CD4-positive, alpha-beta memory T cell (primary cell): ENCODE data around the gene ATRNL1. TPM values are rescaled to one million over a fixed set of nuclear protein-coding genes. Genes with fewer than 3 reads are reported as not detected.
"Not testable (repeated sequence)": the region's sequence is repeated elsewhere in the genome, so short reads cannot be mapped to it uniquely, and the experiment has no call there.

Experiments used
- CTCF ChIA-PET: fragments of 350-600 bp; sonication (Branson Sonifier 250); formaldehyde crosslinking; loops from one replicate; lab custom pipeline; 2021; ENCODE audit warnings: inconsistent platforms; ENCODE audit not compliant: partially characterized antibody; lab: Charles Lee
- POLR2A ChIA-PET: fragments of 350-600 bp; sonication (Branson Sonifier 250); formaldehyde crosslinking; loops from one replicate; lab custom pipeline; 2021; ENCODE audit not compliant: partially characterized antibody; lab: Charles Lee
- DNase-seq, 5 donors: peaks; one replicate each; pipeline versions ENCODE4 v3.0.0 to v3.0.0-alpha.2; 2020 to 2022; ENCODE audit warnings: mixed read lengths in 1 of 5
- H3K27ac ChIP-seq: one replicate; pipeline ENCODE4 v1.7.0; 2013; ENCODE audit warnings: low read depth, low read length
- H3K27me3 ChIP-seq: 2 replicates; pipeline ENCODE4 v1.7.0; 2013; ENCODE audit warnings: mild to moderate bottlenecking, low read length, moderate library complexity; ENCODE audit not compliant: insufficient read depth
- H3K36me3 ChIP-seq: 2 replicates; pipeline ENCODE4 v1.7.0; 2013; ENCODE audit warnings: mild to moderate bottlenecking, low read length, moderate library complexity; ENCODE audit not compliant: insufficient read depth
- H3K4me1 ChIP-seq: 2 replicates; pipeline ENCODE4 v1.7.0; 2013; ENCODE audit warnings: mild to moderate bottlenecking, low read length, moderate library complexity; ENCODE audit not compliant: insufficient read depth
- H3K4me3 ChIP-seq, 2 donors: one replicate each; pipeline ENCODE4 v1.7.0; 2013; ENCODE audit warnings: low read length in 2 of 2, mild to moderate bottlenecking in 1 of 2
- H3K9me3 ChIP-seq, 2 donors: one replicate each; pipeline ENCODE4 v1.7.0; 2013; ENCODE audit warnings: low read length in 2 of 2, control low read depth in 1 of 2; ENCODE audit not compliant: control insufficient read depth in 1 of 2
- H3K27ac Mint-ChIP-seq, 7 donors: one replicate each; pipeline ENCODE4 v1.8.0; 2020 to 2021; ENCODE audit warnings: mixed read lengths in 7 of 7, mild to moderate bottlenecking in 6 of 7, inconsistent platforms in 3 of 7, moderate library complexity in 3 of 7
- H3K27me3 Mint-ChIP-seq, 2 donors: one replicate each; pipeline ENCODE4 v1.8.0; 2020 to 2021; ENCODE audit warnings: mixed read lengths in 2 of 2
- H3K36me3 Mint-ChIP-seq, 2 donors: one replicate each; pipeline ENCODE4 v1.8.0; 2020 to 2021; ENCODE audit warnings: mixed read lengths in 2 of 2, inconsistent platforms in 1 of 2, mild to moderate bottlenecking in 1 of 2
- H3K4me1 Mint-ChIP-seq, 4 donors: one replicate each; pipeline ENCODE4 v1.8.0; 2020 to 2021; ENCODE audit warnings: mixed read lengths in 4 of 4, mild to moderate bottlenecking in 1 of 4
- H3K4me3 Mint-ChIP-seq, 8 donors: one replicate each; pipeline ENCODE4 v1.8.0; 2020 to 2021; ENCODE audit warnings: mixed read lengths in 8 of 8, mild to moderate bottlenecking in 7 of 8, moderate library complexity in 6 of 8, inconsistent platforms in 3 of 8
- H3K9me3 Mint-ChIP-seq, 8 donors: one replicate each; pipeline ENCODE4 v1.8.0; 2020 to 2021; ENCODE audit warnings: mixed read lengths in 8 of 8, mild to moderate bottlenecking in 5 of 8, inconsistent platforms in 3 of 8, moderate library complexity in 1 of 8
- intact Hi-C: fragments of 100-400 bp; cut with micrococcal nuclease; formaldehyde crosslinking; loops from one replicate; pipeline ENCODE4 v1.15.1; 2023
- polyA plus RNA-seq, 2 donors: library from polyadenylated mRNA; unstranded; fragments of 300-500 nt; fragmentation: Illumina TruSeq; gene quantifications; one replicate each; pipeline ENCODE4 v1.2.3, GENCODE V29; 2021
- total RNA-seq, 2 experiments: library from RNA; stranded (reverse); gene quantifications; one replicate each; pipeline ENCODE4 v1.2.3, GENCODE V29; 2021

The ATRNL1 gene
- total and polyA plus RNA-seq, 4 experiments from 2014 or later, result 0.23 to 0.50 TPM; not detected in 2

DNA sequence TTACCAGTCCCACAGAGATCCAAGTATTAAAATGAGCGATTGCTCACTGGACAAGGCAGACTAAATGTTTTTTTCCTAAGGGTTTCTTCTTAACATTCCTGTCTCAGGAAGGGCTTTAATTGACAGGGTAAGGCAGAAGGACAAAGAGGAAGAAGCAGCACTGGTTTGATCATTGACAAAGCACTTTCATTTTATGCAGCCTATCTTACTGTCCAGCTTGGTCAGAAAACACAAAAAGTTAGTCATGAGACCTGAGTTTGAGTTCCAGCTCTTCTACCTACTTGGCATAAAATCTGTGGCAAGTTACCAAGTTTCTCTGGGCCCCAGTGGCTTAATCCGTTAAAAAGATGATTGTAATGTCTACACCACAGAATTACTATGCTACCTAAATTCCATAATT is 721.4 kb downstream of the ATRNL1 start:
- no peak overlapping the region for H3K27ac ChIP-seq
- no peaks in the 10 kb centered on the region for H3K9me3 ChIP-seq
- Mint-ChIP-seq H3K9me3 (peaks cover 0 to 11% (median under 1%) of the 10 kb centered on the region in 8 donors), H3K27ac (no peak overlapping the region), H3K4me1 (no peaks in the 10 kb centered on the region), H3K27me3 (no peaks in the 10 kb centered on the region), H3K4me3 (no peak overlapping the region), H3K36me3 (no peaks in the 10 kb centered on the region)
- H3K27me3 ChIP-seq, result no peaks in the 10 kb centered on the region
- CTCF ChIA-PET, result no interaction called here
- H3K4me1 ChIP-seq, result no peaks in the 10 kb centered on the region
- intact Hi-C loops, result no loop called here
- POLR2A ChIA-PET, result no interaction called here
- no peak overlapping the region for H3K4me3 ChIP-seq
- DNase-seq, result no peak
- no peaks in the 10 kb centered on the region for H3K36me3 ChIP-seq

DNA sequence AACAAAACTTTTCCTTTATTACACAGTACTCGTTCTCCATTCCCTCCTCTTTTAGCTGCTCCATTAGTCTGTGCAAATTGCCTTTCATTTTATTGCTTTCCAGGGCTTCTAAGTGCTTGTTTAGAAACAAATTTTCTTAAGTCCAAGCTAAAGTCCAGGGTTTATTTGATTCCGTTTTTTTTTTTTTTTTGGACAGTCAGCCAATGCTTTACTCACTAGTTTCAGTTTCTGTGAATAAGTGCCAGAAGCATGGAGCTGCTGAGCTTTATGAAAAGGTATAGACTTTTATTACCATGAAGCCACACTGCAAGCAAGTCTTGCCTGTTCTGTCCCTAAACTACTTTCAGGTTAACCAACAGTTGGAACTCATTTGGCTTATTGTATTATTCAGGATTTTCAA is 724.8 kb downstream of the ATRNL1 start:
- H3K27ac Mint-ChIP-seq, result no peak overlapping the region
- Histone ChIP-seq H3K36me3 (no peaks in the 10 kb centered on the region), H3K4me3 (no peak overlapping the region), H3K4me1 (no peaks in the 10 kb centered on the region), H3K27me3 (no peaks in the 10 kb centered on the region), H3K9me3 (no peaks in the 10 kb centered on the region), H3K27ac (no peak overlapping the region)
- H3K9me3 Mint-ChIP-seq, result peaks cover 0 to 22% (median 8%) of the 10 kb centered on the region in 8 donors
- POLR2A ChIA-PET, result no interaction called here
- H3K4me3 Mint-ChIP-seq, result no peak overlapping the region
- CTCF ChIA-PET, result no interaction called here
- intact Hi-C loops, result no loop called here
- DNase-seq, result no peak
- no peaks in the 10 kb centered on the region for H3K4me1 Mint-ChIP-seq
- no peaks in the 10 kb centered on the region for H3K27me3 Mint-ChIP-seq
- H3K36me3 Mint-ChIP-seq, result no peaks in the 10 kb centered on the region

DNA sequence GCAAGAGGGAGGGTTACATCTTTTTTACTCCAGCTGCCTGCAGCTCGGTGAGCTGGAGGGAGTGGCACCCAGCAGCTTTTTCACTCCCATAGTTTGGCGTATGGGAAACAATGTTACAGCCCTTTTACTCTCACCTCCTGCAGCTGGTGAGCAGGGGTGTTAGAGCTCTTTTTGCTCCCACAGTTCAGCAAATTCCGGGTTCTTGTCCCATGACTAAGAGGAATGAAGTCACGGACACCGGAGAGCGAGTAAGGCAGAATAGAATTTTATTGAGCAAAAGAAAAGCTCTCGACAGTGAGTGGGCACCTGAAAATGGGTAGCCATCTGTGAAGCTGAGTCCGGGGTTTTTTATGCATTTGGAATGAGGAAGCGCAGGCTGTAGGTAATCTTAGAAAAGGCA is 733.2 kb downstream of the ATRNL1 start:
- H3K27ac ChIP-seq, result no peak overlapping the region
- CTCF ChIA-PET, result no interaction called here
- no peaks in the 10 kb centered on the region for H3K27me3 Mint-ChIP-seq
- peaks cover 0 to 3% of the 10 kb centered on the region in 2 donors for H3K9me3 ChIP-seq
- H3K27me3 ChIP-seq, result no peaks in the 10 kb centered on the region
- no peak overlapping the region for H3K4me3 ChIP-seq
- no peak overlapping the region for H3K27ac Mint-ChIP-seq
- peaks cover 7 to 24% (median 12%) of the 10 kb centered on the region in 8 donors for H3K9me3 Mint-ChIP-seq
- no peaks in the 10 kb centered on the region for H3K36me3 ChIP-seq
- no peaks in the 10 kb centered on the region for H3K36me3 Mint-ChIP-seq
- no peaks in the 10 kb centered on the region for H3K4me1 ChIP-seq
- H3K4me3 Mint-ChIP-seq, result no peak overlapping the region
- intact Hi-C loops, result no loop called here
- no peaks in the 10 kb centered on the region for H3K4me1 Mint-ChIP-seq
- POLR2A ChIA-PET, result no interaction called here
- DNase-seq, result no peak

- no peaks in the 10 kb centered on the region for H3K27me3 Mint-ChIP-seq
- intact Hi-C loops, result no loop called here
- peaks cover 0 to 3% of the 10 kb centered on the region in 2 donors for H3K9me3 ChIP-seq
- peaks cover 3 to 16% (median 9%) of the 10 kb centered on the region in 8 donors for H3K9me3 Mint-ChIP-seq
- H3K4me3 Mint-ChIP-seq, result no peak overlapping the region
- CTCF ChIA-PET, result no interaction called here
- no peak overlapping the region for H3K4me3 ChIP-seq
- H3K36me3 Mint-ChIP-seq, result no peaks in the 10 kb centered on the region
- no peak overlapping the region for H3K27ac ChIP-seq
- H3K27ac Mint-ChIP-seq, result no peak overlapping the region
- no peaks in the 10 kb centered on the region for H3K4me1 ChIP-seq
- H3K4me1 Mint-ChIP-seq, result no peaks in the 10 kb centered on the region
- POLR2A ChIA-PET, result no interaction called here
- DNase-seq, result no peak
- no peaks in the 10 kb centered on the region for H3K36me3 ChIP-seq
- H3K27me3 ChIP-seq, result no peaks in the 10 kb centered on the region
Measured at GRCh38 chr10:115827231-115828009, 734.3 kb downstream of the ATRNL1 start.

GRCh38 chr10:115828182-115828581 is 735.0 kb downstream of the ATRNL1 start:
- intact Hi-C loops, H3K27ac ChIP-seq, H3K36me3 Mint-ChIP-seq, H3K4me1 Mint-ChIP-seq, H3K27me3 Mint-ChIP-seq, H3K4me3 ChIP-seq, H3K27ac Mint-ChIP-seq, CTCF ChIA-PET, H3K36me3 ChIP-seq, H3K27me3 ChIP-seq, POLR2A ChIA-PET, H3K4me3 Mint-ChIP-seq, DNase-seq, H3K9me3 ChIP-seq, H3K4me1 ChIP-seq: not testable (repeated sequence)
- peaks cover 0 to 15% (median 9%) of the 10 kb centered on the region in 8 donors for H3K9me3 Mint-ChIP-seq

- no peaks in the 10 kb centered on the region for H3K27me3 ChIP-seq
- no peaks in the 10 kb centered on the region for H3K36me3 Mint-ChIP-seq
- ChIA-PET CTCF (no interaction called here), POLR2A (no interaction called here)
- no peaks in the 10 kb centered on the region for H3K36me3 ChIP-seq
- no peak overlapping the region for H3K4me3 ChIP-seq
- no peaks in the 10 kb centered on the region for H3K4me1 ChIP-seq
- H3K9me3 ChIP-seq, result peaks cover 0 to 3% of the 10 kb centered on the region in 2 donors
- H3K27ac Mint-ChIP-seq, result no peak overlapping the region
- no peak for DNase-seq
- intact Hi-C loops, result no loop called here
- no peaks in the 10 kb centered on the region for H3K27me3 Mint-ChIP-seq
- no peaks in the 10 kb centered on the region for H3K4me1 Mint-ChIP-seq
- peaks cover 0 to 10% (median 8%) of the 10 kb centered on the region in 8 donors for H3K9me3 Mint-ChIP-seq
- no peak overlapping the region for H3K27ac ChIP-seq
- H3K4me3 Mint-ChIP-seq, result no peak overlapping the region
Measured at GRCh38 chr10:115829521-115830205, 736.5 kb downstream of the ATRNL1 start.

- H3K4me1 ChIP-seq, result no peaks in the 10 kb centered on the region
- intact Hi-C loops, result no loop called here
- peaks cover 0 to 10% (median 3%) of the 10 kb centered on the region in 8 donors for H3K9me3 Mint-ChIP-seq
- no peak overlapping the region for H3K4me3 Mint-ChIP-seq
- no peak overlapping the region for H3K27ac ChIP-seq
- H3K27me3 Mint-ChIP-seq, result no peaks in the 10 kb centered on the region
- H3K36me3 ChIP-seq, result no peaks in the 10 kb centered on the region
- H3K9me3 ChIP-seq, result peaks cover 0 to 3% of the 10 kb centered on the region in 2 donors
- ChIA-PET POLR2A (no interaction called here), CTCF (no interaction called here)
- DNase-seq, result no peak
- no peaks in the 10 kb centered on the region for H3K36me3 Mint-ChIP-seq
- H3K4me3 ChIP-seq, result no peak overlapping the region
- H3K27me3 ChIP-seq, result no peaks in the 10 kb centered on the region
- H3K27ac Mint-ChIP-seq, result no peak overlapping the region
- no peaks in the 10 kb centered on the region for H3K4me1 Mint-ChIP-seq
Measured at GRCh38 chr10:115830265-115830970, 737.3 kb downstream of the ATRNL1 start.
